ENCODE data around the gene VSTM2B. TPM values are rescaled to one million over a fixed set of nuclear protein-coding genes. Genes with fewer than 3 reads are reported as not detected.

VSTM2B gene
- total RNA-seq, 1 donor, result not detected

DNA sequence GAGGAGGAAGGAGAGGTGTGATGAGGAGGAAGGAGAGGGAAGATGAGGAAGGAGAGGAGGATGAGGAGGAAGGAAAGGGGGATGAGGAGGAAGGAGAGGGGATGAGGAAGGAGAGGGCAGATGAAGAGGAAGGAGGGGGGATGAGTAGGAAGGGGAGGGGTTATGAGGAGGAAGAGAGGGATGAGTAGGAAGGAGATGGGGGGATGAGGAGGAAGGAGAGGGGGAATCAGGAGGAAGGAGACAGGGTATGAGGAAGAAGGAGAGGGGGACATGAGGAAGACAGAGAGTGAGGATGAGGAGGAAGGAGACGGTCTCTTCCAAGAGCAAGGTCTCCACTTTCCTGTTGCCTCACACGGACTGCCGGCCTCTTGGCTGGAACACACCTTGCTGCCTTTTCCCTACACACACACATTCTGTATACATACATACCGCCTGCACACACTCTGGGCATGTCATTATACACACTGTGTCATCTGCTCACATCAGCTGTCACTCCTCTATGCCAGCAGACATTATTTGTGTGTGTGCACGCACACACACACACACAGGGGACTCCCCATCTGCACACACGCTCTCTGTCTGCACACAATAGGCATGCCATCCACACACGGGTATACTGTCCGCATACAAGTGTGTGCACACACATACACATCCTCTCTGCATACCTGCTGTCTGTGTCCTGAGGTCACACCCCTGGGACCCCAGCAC lies 11.1 kb upstream of the VSTM2B start:
- H3K4me3 ChIP-seq (ENCODE audit: low read depth, low read length), result no peak overlapping the region
- TF ChIP-seq, protein P1, sequence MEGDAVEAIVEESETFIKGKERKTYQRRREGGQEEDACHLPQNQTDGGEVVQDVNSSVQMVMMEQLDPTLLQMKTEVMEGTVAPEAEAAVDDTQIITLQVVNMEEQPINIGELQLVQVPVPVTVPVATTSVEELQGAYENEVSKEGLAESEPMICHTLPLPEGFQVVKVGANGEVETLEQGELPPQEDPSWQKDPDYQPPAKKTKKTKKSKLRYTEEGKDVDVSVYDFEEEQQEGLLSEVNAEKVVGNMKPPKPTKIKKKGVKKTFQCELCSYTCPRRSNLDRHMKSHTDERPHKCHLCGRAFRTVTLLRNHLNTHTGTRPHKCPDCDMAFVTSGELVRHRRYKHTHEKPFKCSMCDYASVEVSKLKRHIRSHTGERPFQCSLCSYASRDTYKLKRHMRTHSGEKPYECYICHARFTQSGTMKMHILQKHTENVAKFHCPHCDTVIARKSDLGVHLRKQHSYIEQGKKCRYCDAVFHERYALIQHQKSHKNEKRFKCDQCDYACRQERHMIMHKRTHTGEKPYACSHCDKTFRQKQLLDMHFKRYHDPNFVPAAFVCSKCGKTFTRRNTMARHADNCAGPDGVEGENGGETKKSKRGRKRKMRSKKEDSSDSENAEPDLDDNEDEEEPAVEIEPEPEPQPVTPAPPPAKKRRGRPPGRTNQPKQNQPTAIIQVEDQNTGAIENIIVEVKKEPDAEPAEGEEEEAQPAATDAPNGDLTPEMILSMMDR (IDR thresholded peaks at IDR 0.05; ENCODE audit: insufficient read depth, low read depth, low read length), result no peak
- DNase-seq (ENCODE audit: low read depth), result no peak

- TF ChIP-seq, protein P1 (IDR thresholded peaks at IDR 0.05; ENCODE audit: insufficient read depth, low read depth, low read length), result no peak
- no peak overlapping the region for H3K4me3 ChIP-seq (ENCODE audit: low read depth, low read length)
- no peak for DNase-seq (ENCODE audit: low read depth)
Measured at GRCh38 chr19:29515233-29515619, 10.6 kb upstream of the VSTM2B start.

- H3K4me3 ChIP-seq (ENCODE audit: low read depth, low read length), result no peak overlapping the region
- DNase-seq (ENCODE audit: low read depth), result no peak
- TF ChIP-seq, protein P1 (IDR thresholded peaks at IDR 0.05; ENCODE audit: insufficient read depth, low read depth, low read length), result no peak
Measured at GRCh38 chr19:29515706-29516357, 10.0 kb upstream of the VSTM2B start.

GRCh38 chr19:29516358-29516725 lies 9.5 kb upstream of the VSTM2B start:
- no peak for DNase-seq (ENCODE audit: low read depth)
- TF ChIP-seq, protein P1 (IDR thresholded peaks at IDR 0.05; ENCODE audit: insufficient read depth, low read depth, low read length), result no peak
- no peak overlapping the region for H3K4me3 ChIP-seq (ENCODE audit: low read depth, low read length)

DNA sequence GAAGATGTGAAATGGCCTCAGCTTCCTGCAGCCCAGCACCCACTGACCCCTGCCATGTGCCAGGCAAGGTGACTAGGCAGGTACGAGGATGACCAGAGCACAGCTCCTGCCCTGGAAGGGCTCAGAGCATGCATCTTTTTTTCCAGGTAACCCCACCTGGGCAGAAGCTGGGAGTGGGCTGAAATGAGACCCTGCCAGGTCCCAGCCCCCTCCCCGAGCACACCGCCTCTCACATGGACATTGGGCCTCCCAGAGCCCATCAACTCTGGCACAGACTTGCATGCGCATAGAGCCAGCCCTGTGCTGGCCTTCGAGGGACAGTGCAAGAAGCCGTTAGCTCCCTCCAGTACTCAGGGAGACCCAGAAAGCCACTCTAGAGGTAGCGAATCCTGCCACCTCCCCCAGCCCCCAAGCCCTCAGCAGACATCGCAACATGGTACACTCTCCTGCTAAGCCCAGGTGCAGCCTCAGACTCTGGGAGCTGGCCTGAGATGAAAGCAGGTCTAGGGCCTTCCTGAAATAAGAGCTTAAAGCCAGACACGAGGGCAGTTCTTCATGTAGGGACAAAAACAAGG lies 8.9 kb upstream of the VSTM2B start:
- TF ChIP-seq, protein P1 (IDR thresholded peaks at IDR 0.05; ENCODE audit: insufficient read depth, low read depth, low read length), result no peak
- H3K4me3 ChIP-seq (ENCODE audit: low read depth, low read length), result no peak overlapping the region
- no peak for DNase-seq (ENCODE audit: low read depth)

GRCh38 chr19:29517412-29517811 lies 8.4 kb upstream of the VSTM2B start:
- no peak for DNase-seq (ENCODE audit: low read depth)
- TF ChIP-seq, protein P1 (IDR thresholded peaks at IDR 0.05; ENCODE audit: insufficient read depth, low read depth, low read length), result no peak
- H3K4me3 ChIP-seq (ENCODE audit: low read depth, low read length), result no peak overlapping the region
